Activated CD4-positive, alpha-beta T cell treated with anti-CD3 and anti-CD28 coated beads, Interleukin-2, amount 10 ng/mL, durations not matched to agents 7 days and 5 days (primary cell): ENCODE results near the gene PLA2G2F. TPM values are rescaled to one million over a fixed set of nuclear protein-coding genes. Genes with fewer than 3 reads are reported as not detected.
A peak's percentile ranks its signal among the peaks of the same experiment; 100 is the strongest.

Source experiments
- CTCF ChIA-PET: fragments of 350-600 bp; sonication (Branson Sonifier 250); formaldehyde crosslinking; loops from one replicate; lab custom pipeline; 2021; ENCODE audit warnings: antibody characterized with exemption; lab: Charles Lee
- POLR2A ChIA-PET: fragments of 350-600 bp; sonication (Branson Sonifier 250); formaldehyde crosslinking; loops from one replicate; lab custom pipeline; 2021; ENCODE audit warnings: antibody characterized with exemption; lab: Charles Lee
- DNase-seq: peaks from one replicate; pipeline ENCODE4 v3.0.0-alpha.2; 2020
- H3K27ac Mint-ChIP-seq: one replicate; pipeline ENCODE4 v1.8.0; 2021; ENCODE audit warnings: mild to moderate bottlenecking, moderate library complexity, mixed read lengths
- H3K27me3 Mint-ChIP-seq: one replicate; pipeline ENCODE4 v1.8.0; 2021; ENCODE audit warnings: mixed read lengths
- H3K36me3 Mint-ChIP-seq: one replicate; pipeline ENCODE4 v1.8.0; 2021; ENCODE audit warnings: low read depth, mixed read lengths
- H3K4me1 Mint-ChIP-seq: one replicate; pipeline ENCODE4 v1.8.0; 2021; ENCODE audit warnings: mixed read lengths
- H3K4me3 Mint-ChIP-seq: one replicate; pipeline ENCODE4 v1.8.0; 2021; ENCODE audit warnings: mild to moderate bottlenecking, moderate library complexity, mixed read lengths
- H3K9me3 Mint-ChIP-seq: one replicate; pipeline ENCODE4 v1.8.0; 2021; ENCODE audit warnings: mixed read lengths
- total RNA-seq, 2 experiments: library from RNA; stranded (reverse); gene quantifications; one replicate each; pipeline ENCODE4 v1.2.3, GENCODE V29; 2021

PLA2G2F gene
- total RNA-seq, 2 experiments from 2014 or later, result not detected

DNA sequence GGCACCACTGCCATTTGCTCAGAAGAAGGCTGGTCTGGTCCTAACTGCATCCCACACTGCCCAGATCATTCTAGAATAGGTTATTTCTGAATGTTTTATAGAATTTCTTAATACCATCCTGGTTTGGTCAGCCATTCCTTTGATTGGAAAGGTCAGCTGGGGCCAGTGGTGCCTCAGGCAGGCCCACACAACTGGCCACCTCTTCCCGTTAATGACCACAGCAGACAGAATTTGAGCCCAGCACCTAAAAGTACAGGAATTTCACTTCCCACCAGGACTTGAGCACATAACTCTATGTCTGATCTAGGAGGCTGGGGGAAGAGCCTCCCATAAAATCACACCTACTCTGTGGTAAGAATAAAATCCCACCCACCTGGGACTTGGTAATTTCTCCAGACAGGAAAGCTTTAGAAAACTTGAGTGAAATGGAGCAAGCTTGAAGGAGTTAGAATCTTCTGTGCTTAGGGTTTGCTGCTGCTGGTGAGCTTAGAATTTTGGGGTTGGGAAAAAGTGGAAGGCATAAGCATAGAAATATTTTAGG is 53.8 kb downstream of the PLA2G2F start:
- Mint-ChIP-seq H3K27me3 (peaks cover 41% of the 10 kb centered on the region), H3K27ac (no peak overlapping the region), H3K4me1 (peaks cover 7% of the 10 kb centered on the region), H3K9me3 (no peaks in the 10 kb centered on the region), H3K36me3 (no peaks in the 10 kb centered on the region), H3K4me3 (no peak overlapping the region)
- ChIA-PET CTCF (interaction anchor here (1.1 to 3.2 kb wide), 4 partner anchors 14 to 40 kb away, joined by 3 to 13 read pairs (median 6); no protein-coding TSS in a partner anchor), POLR2A (no interaction called here)
- DNase-seq, result no peak

DNA sequence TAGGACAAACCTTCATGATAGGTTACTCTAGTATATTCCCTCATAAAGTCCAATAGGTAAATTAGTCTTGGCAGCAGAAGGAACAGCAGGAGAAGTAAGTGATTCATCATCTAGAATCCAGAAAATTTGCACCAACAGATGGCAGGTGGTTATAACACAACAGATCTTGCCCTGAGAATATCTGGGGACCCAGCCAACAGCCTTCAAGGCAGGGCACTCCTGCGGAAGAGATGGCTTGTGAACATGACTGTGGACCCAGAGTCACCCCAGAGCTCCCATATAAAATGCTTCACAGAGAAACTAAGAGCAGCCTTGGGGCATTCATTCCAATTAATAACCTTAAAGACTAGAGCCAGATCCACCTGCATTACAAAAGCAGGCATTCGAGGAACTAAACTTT is 55.1 kb downstream of the PLA2G2F start:
- POLR2A ChIA-PET, result no interaction called here
- no peak for DNase-seq
- H3K27ac Mint-ChIP-seq, result no peak overlapping the region
- peaks cover 39% of the 10 kb centered on the region for H3K27me3 Mint-ChIP-seq
- no peak overlapping the region for H3K4me3 Mint-ChIP-seq
- H3K9me3 Mint-ChIP-seq, result no peaks in the 10 kb centered on the region
- CTCF ChIA-PET, result interaction anchor here (1.0 to 3.2 kb wide), 4 partner anchors 15 to 284 kb away, joined by 3 to 13 read pairs (median 6); no protein-coding TSS in a partner anchor
- H3K36me3 Mint-ChIP-seq, result no peaks in the 10 kb centered on the region
- no peaks in the 10 kb centered on the region for H3K4me1 Mint-ChIP-seq

DNA sequence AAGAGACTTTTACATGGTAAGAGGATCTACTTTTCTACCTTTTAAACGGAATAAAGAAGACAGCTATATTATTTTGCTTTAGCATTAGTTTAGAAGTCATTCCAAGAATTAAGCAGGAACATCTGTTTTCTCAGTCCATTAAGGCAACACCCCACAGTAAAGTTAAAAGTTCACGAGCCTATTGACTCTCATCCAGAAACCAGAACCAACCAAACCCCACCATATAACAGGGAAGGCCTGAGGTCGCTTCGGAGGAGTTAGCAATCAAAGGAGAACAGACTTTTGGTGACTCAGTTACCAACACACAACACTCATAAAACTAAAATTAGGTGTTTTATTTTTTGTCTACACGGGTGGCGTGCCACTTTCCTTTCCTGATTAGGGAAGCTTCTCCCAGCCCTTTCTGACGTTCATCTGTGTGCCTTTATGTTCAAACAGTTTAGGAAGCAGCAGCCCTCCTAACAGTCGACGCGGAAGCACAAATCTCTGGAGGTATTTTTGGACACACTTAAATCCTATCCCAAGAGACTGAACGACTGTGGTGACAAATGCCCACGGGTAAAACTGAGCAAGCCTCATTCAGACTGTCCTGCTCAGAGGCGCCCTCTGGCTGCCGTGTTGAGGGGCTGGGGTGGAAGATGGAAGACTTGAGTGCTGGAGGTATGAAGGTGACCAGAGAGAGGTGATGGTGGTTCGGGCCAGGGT is 55.8 kb downstream of the PLA2G2F start:
- no peaks in the 10 kb centered on the region for H3K36me3 Mint-ChIP-seq
- no peaks in the 10 kb centered on the region for H3K9me3 Mint-ChIP-seq
- peak; percentile 73 for DNase-seq
- POLR2A ChIA-PET, result no interaction called here
- CTCF ChIA-PET, result interaction anchor here (0.9 to 3.2 kb wide), 6 partner anchors 15 to 43 kb away, joined by 3 to 14 read pairs (median 6); no protein-coding TSS in a partner anchor
- H3K4me3 Mint-ChIP-seq, result no peak overlapping the region
- H3K27me3 Mint-ChIP-seq, result peaks cover 37% of the 10 kb centered on the region
- no peak overlapping the region for H3K27ac Mint-ChIP-seq
- no peaks in the 10 kb centered on the region for H3K4me1 Mint-ChIP-seq

DNA sequence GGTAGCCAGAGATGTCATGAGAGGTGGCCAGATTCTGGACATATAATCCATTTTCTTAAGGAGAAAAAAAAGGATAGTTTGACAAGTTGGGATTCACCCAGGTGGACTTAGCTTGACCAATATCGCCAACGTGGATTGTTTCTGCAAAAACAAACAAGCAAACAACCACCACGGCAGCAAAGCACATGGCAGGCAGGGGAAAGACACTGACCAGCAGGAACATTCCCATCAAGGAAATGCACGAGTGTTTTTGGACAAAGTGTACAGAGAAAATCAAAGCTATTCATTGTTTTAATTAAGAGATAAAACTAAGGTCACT is 56.3 kb downstream of the PLA2G2F start:
- CTCF ChIA-PET, result interaction anchor here (0.9 to 3.2 kb wide), 6 partner anchors 15 to 44 kb away, joined by 3 to 14 read pairs (median 6); no protein-coding TSS in a partner anchor
- POLR2A ChIA-PET, result interaction anchor here (0.6 kb wide), 1 partner anchor 1244 kb away, joined by 3 read pairs; no protein-coding TSS in a partner anchor
- Mint-ChIP-seq H3K9me3 (no peaks in the 10 kb centered on the region), H3K27me3 (peaks cover 37% of the 10 kb centered on the region), H3K36me3 (no peaks in the 10 kb centered on the region), H3K27ac (no peak overlapping the region), H3K4me1 (no peaks in the 10 kb centered on the region), H3K4me3 (no peak overlapping the region)
- no peak for DNase-seq

DNA sequence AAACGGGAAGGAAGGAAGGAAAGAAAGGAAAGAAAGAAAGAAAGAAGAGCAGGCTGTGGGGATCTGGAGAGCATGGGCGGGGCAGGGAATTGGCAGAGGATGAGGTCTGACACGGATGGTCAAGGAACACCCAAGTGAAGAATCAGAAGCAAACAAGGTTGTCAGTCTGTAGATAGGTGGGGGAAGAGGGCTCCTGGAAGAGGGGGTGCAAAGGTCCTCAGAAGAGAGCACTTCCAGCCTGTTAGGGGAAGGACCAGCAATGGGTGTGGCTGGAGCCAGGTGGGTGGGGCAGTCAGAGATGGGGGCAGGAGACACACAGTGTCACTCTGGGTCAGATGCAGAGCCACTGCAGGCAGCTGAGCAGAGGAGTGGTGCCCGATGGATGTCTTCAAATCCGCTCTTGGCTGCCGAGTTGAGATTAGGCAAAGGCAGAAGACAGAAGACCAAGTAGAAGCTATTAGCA is 58.2 kb downstream of the PLA2G2F start:
- Mint-ChIP-seq H3K4me1 (no peaks in the 10 kb centered on the region), H3K9me3 (no peaks in the 10 kb centered on the region), H3K27me3 (peaks cover 39% of the 10 kb centered on the region), H3K27ac (no peak overlapping the region), H3K36me3 (no peaks in the 10 kb centered on the region), H3K4me3 (no peak overlapping the region)
- CTCF ChIA-PET, result interaction anchor here (0.6 kb wide), 1 partner anchor 9 kb away, joined by 3 read pairs; no protein-coding TSS in a partner anchor
- POLR2A ChIA-PET, result no interaction called here
- no peak for DNase-seq

DNA sequence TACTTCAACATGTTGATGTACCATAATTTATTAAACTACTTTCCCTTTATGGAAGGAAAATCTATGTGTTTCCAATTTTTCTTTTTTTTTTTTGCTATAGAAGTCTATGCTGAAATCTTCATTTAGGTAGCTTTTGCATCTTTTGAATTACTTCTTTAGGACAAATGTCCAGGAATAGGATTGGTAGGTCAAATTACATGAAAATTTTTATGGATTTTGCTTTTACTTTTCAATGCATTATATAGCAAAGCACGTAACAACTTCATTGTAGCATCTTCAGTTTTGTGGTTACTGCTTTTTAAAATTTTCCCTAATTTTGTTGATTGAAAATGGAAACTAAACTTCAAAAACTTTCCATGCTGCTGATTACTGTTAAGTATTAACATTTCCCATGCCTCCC is 59.2 kb downstream of the PLA2G2F start:
- DNase-seq, result no peak
- Mint-ChIP-seq H3K4me3 (no peak overlapping the region), H3K27me3 (peaks cover 29% of the 10 kb centered on the region), H3K9me3 (no peaks in the 10 kb centered on the region), H3K4me1 (no peaks in the 10 kb centered on the region), H3K27ac (no peak overlapping the region), H3K36me3 (no peaks in the 10 kb centered on the region)
- CTCF ChIA-PET, result no interaction called here
- POLR2A ChIA-PET, result no interaction called here

DNA sequence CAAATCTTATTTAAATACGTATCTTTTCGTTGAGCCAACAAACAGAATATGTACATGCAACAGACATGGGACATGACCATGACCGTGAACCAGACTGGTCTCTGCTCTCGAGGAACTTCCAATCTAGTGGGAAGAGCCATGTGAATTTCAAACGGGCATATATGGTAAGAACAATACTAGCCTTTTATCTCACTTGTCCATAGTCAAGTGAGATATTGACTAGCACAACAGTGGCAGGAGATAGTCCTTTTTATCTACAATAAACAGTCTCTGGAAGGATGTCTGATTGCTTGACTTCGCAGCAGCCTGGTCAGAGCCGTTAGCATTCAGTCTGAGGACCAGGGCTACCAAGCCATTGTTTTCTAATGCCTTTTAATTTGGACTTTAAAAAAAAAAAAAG is 59.8 kb downstream of the PLA2G2F start:
- CTCF ChIA-PET, result no interaction called here
- H3K9me3 Mint-ChIP-seq, result no peaks in the 10 kb centered on the region

DNA sequence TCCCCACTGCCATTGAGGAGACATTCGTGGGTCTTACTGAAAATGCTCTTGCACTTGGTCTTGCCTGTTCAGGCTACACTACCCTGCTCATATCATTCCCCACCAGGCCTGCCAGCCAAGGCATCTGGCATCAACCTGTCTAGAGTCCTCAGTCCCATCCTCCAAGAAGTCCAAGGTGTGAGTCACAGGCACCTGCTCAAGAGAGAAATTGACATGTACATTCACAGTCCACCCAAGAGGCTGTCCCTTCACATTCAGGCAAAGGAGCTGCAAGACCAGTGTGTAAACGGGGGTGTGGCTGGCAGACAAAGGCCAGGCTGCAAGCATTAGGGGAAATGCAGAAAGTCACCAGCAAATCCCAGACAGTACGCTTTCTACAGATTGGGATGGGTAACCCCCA is 60.3 kb downstream of the PLA2G2F start:
- Mint-ChIP-seq H3K9me3 (no peaks in the 10 kb centered on the region), H3K4me3 (no peak overlapping the region), H3K4me1 (no peaks in the 10 kb centered on the region), H3K27me3 (peaks cover 31% of the 10 kb centered on the region), H3K27ac (no peak overlapping the region), H3K36me3 (no peaks in the 10 kb centered on the region)
- no peak for DNase-seq
- POLR2A ChIA-PET, result no interaction called here
- CTCF ChIA-PET, result no interaction called here

More for the DNA sequence above, 59.8 kb downstream of the PLA2G2F start:
- Mint-ChIP-seq H3K27me3 (peaks cover 31% of the 10 kb centered on the region), H3K4me1 (no peaks in the 10 kb centered on the region), H3K27ac (no peak overlapping the region), H3K4me3 (no peak overlapping the region), H3K36me3 (no peaks in the 10 kb centered on the region)
- POLR2A ChIA-PET, result no interaction called here
- no peak for DNase-seq

DNA sequence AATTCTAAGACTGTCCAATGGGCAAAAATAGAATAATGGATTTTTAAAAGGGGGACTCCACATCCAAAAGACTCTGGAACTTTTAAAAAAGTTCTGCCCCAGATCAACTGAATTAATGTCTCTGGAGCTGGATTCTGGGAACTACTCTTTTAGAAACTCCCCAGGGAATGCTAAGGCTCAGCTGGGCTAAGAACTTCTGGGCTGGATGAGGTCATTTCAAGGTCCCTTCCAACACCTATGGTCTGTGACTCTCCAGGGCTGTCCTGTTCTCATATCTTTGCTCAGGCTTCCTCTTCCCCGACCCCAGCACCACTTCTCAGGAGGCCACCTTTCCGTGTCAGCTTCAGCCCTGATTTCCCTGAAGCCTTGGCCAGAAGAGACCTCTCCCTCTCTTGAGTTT is 60.7 kb downstream of the PLA2G2F start:
- H3K9me3 Mint-ChIP-seq, result no peaks in the 10 kb centered on the region
- peaks cover 31% of the 10 kb centered on the region for H3K27me3 Mint-ChIP-seq
- POLR2A ChIA-PET, result no interaction called here
- H3K4me1 Mint-ChIP-seq, result no peaks in the 10 kb centered on the region
- H3K36me3 Mint-ChIP-seq, result no peaks in the 10 kb centered on the region
- no peak overlapping the region for H3K27ac Mint-ChIP-seq
- no peak for DNase-seq
- no peak overlapping the region for H3K4me3 Mint-ChIP-seq
- CTCF ChIA-PET, result interaction anchor here (1.3 kb wide), 1 partner anchor 15 kb away, joined by 3 read pairs; no protein-coding TSS in a partner anchor

Other genes starting within 250 kb of the PLA2G2F start
- gene PLA2G2E, start 215.7 kb upstream of the PLA2G2F start, total RNA-seq, result not detected
- gene PLA2G2A, start 159.7 kb upstream of the PLA2G2F start, total RNA-seq, result not detected
- not detected for gene PLA2G5, start 69.1 kb upstream of the PLA2G2F start, total RNA-seq
- gene PLA2G2D, start 19.8 kb upstream of the PLA2G2F start, total RNA-seq, result not detected
- under 1 TPM; 0.21 to 0.22 TPM for gene UBXN10, start 46.8 kb downstream of the PLA2G2F start, total RNA-seq
- gene PLA2G2C, start 47.2 kb downstream of the PLA2G2F start, total RNA-seq, result not detected
- under 1 TPM in 1 of 2 experiments, not detected in 1; 0.15 TPM for gene VWA5B1, start 151.6 kb downstream of the PLA2G2F start, total RNA-seq